Inferior parietal cortex (tissue), 1 donor: Measurements from ENCODE around the gene UMAD1.

ENCODE experiments used
- DNase-seq: peaks from one replicate; pipeline ENCODE4 v3.0.0-alpha.2; 2016; ENCODE audit errors: extremely low spot score

UMAD1 gene

GRCh38 chr7:7720750-7721621 is 80.4 kb downstream of the UMAD1 start:
- no peak for DNase-seq

GRCh38 chr7:7731732-7732131 is 91.2 kb downstream of the UMAD1 start:
- DNase-seq: no peak

DNA sequence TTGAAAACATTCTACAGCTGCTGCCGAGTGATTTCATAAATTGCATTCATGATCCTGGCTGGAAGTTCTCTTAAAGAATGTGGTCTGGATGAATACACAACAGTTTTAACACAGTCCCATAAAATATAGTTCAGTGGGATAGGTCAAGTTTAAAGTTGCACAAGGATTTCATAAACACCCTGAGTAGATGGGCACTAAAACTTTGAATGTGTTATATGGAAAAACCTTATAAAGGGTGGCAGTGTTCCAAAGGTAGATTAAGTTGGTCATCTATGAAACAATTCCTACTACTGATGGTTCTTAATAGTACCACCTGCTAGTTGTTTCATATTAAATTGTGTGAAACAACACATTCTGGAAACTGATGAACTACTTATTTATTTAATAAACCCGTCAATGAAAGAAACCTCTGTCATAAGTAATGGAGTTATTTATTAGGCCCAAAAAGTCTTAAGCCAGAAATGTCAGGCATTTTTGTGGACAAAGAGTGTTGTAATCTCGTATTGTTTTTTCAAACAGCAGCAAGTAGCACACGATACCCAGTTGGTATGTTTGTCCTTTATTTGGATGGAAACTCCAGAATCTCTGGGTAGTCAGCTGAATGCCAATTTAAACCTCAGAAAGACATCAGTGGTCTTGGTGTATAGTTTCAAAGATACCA is 92.2 kb downstream of the UMAD1 start:
- no peak for DNase-seq

- no peak for DNase-seq
Measured at GRCh38 chr7:7736671-7737070, 96.1 kb downstream of the UMAD1 start.

- DNase-seq: no peak
Measured at GRCh38 chr7:7737674-7738073, 97.1 kb downstream of the UMAD1 start.

DNA sequence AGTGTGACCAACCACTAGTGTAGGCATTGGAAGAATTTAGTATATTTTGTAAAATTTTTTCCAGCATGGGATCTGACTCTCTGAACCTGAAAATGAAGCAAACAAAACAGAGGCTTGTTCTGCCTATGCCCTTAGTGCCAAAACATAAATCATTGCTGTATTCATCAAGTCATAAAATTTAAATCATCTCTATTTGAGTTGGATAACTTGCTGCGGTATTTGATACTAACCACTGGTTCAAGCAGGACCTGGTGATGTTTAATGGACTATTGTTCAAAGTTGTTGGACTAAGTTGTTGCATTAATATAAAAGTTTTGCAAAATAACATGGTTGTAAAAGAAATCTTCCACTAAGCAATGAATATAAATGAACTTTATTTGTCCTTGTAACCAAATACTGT is 97.6 kb downstream of the UMAD1 start:
- DNase-seq: no peak

DNA sequence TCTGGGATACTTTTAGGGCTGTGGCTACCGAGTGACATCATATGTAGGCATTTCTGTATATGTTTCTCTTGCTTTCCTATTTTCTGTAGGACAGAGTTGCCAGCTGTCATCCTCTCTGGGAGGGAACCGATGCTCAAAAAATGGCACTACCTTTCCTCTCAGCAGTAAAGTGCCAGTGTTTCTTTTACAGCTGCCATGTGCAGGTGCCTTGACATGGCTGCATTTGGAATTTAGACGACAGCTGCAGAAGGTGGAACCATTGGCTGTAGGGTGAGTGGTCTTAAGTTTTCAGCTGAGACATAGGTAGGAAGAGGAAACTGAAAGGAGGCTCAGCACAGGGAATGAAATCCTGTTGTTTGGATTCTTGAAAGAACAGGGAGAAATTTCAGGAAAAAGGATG is 98.1 kb downstream of the UMAD1 start:
- no peak for DNase-seq

- no peak for DNase-seq
Measured at GRCh38 chr7:7739204-7740036, 98.9 kb downstream of the UMAD1 start.

DNA sequence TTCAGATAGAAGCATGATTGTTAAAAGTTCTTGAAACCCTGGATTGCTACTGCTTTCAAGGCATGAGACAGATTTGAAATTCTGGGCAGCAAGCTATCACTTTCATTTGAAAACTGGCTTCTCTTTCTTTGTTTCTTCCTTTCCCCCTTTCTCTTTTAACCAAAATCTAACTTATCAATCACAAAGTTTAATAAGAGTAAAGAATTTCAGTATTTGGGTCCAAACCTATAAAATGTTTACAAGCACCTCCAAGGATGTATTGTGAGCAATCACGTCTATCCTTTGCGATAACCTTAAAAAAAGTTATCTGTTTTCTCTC is 99.4 kb downstream of the UMAD1 start:
- no peak for DNase-seq

GRCh38 chr7:7742223-7742622 is 101.7 kb downstream of the UMAD1 start:
- DNase-seq: no peak

DNA sequence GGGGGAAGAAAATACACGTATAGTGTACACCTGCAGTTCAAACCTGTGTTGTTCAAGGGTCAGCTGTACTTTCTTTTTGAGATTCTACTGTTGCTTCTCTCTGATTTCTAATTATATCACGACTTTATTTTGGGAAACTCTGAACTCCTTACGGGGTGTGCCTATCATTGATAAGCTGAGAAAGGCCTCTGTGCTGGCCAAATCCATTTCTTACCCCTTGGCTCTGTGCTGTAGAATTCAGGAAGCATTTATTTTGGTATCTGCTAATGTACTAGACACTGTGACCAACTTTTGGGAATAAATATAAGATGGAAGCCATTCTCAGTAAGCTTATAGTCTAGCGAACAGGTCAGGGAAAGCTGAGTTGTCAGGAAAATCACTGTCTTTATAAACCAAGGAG is 104.7 kb downstream of the UMAD1 start:
- DNase-seq: no peak

DNA sequence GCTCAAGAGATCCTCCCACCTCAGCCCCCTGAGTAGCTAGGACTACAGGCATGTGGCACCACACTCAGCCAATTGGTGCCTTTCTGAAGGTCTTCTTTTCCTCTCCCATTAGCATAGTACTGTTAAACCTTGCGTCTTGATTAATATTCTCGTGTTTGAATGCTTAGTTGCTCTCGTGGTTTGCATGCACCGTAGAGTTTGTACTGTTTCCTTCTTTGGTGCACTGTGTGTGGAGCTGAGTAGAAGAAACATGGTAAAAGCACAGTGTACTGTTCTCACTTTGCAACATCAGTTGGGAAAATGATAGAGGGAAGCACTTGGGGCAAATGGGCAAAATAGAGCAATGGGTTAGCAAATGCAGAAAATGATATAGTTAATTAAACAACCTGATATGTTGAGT is 105.4 kb downstream of the UMAD1 start:
- DNase-seq: no peak

GRCh38 chr7:7746458-7746857 is 105.9 kb downstream of the UMAD1 start:
- DNase-seq: no peak

DNA sequence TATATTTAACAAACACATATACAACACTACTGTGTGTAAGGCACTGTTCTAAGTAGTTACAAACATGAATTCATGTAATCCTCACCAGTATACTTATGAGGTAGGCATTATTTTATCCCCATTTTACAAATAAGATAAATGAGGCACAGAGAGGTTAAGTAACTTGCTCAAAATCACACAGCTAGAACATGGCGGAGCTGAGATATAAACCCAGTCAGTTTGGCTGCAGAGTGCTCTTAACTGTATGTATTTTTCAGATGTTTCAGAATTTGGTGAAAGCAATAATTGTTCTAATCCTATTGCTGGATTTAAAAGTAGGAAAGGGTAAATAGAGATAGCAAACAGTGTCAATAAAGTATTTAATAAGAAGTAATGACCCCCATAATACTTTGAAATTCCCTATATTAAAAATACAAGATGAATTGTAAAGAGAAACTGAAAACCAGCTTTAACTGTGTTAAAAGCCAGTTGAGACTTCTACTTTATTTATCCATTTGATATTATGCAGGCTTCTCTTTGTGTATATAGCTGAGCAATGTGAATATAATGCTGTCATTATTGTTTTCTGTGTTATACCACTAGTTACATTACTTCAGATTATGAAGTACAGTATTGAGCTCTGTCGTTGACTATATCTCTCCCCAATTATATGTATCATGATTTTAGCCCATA is 110.2 kb downstream of the UMAD1 start:
- DNase-seq: no peak

DNA sequence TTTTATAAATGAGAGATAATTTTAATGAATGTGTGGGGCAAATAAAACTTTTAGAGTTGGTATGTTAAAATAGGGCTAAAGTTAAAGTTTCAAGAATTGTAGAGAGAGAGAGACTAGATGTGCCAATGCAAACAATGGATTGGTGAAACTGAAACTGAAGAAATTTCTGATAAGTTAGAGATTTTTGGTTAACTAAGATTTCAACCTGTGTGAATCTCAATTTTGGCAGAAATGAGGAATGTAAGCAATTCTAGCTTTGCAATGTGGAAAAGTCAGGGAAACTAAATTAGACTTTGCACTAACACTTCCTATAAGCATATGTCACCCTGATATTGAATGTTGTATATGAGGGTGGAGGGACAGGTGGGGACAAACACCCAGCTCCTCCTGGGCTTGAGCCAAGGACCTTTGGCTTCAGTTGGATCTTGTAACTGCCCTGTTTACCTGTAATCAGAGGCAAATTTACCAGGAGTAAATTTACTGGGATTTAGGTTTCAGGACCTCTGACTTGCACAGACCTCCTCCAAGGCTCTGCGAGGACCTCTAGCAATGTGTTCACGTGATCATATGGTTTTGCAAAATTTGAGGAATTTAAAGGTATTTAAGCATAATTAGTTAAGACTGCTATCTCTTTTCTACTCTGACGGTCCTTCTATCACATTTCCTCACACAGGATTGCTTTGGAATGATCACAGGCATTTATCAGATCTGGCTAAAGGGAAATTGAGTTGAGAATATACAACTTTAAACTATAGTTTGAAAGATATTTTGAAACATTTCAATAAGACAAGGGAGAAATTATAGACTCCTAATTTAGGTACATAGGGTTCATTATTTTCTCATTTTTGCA is 110.9 kb downstream of the UMAD1 start:
- DNase-seq: no peak

GRCh38 chr7:7756577-7756976 is 116.0 kb downstream of the UMAD1 start:
- DNase-seq: no peak

GRCh38 chr7:7757576-7757975 is 117.0 kb downstream of the UMAD1 start:
- DNase-seq: no peak

GRCh38 chr7:7761340-7761973 is 120.9 kb downstream of the UMAD1 start:
- DNase-seq: peak; percentile 55

GRCh38 chr7:7761974-7762779 is 121.6 kb downstream of the UMAD1 start:
- DNase-seq: no peak
